DOHH2 (cell line): Measurements from ENCODE around the gene CHIT1.

Source experiments
- CTCF ChIP-seq: fragments of 200-600 bp; sonication (generic); IDR thresholded peaks from one replicate; pipeline ENCODE4 v1.5.1; 2014; ENCODE audit warnings: antibody characterized with exemption, mild to moderate bottlenecking, low read depth, low read length; ENCODE audit not compliant: poor library complexity, severe bottlenecking
- EZH2phosphoT487 ChIP-seq: fragments of 200-600 bp; sonication (generic); IDR thresholded peaks from 2 replicates; pipeline ENCODE4 v1.6.1; 2017; ENCODE audit warnings: borderline replicate concordance, mild to moderate bottlenecking, antibody characterized with exemption, low read length, moderate library complexity, mixed read lengths

- TF ChIP-seq CTCF: no peak
- TF ChIP-seq EZH2phosphoT487: no peak
These were observed 56.4 kb downstream of the CHIT1 start for GRCh38 chr1:203173011-203173555.
